ENCODE measurements around the gene GRAMD1A.
"Not testable (repeated sequence)": the region's sequence is repeated elsewhere in the genome, so short reads cannot be mapped to it uniquely, and the experiment has no call there.

The GRAMD1A gene

DNA sequence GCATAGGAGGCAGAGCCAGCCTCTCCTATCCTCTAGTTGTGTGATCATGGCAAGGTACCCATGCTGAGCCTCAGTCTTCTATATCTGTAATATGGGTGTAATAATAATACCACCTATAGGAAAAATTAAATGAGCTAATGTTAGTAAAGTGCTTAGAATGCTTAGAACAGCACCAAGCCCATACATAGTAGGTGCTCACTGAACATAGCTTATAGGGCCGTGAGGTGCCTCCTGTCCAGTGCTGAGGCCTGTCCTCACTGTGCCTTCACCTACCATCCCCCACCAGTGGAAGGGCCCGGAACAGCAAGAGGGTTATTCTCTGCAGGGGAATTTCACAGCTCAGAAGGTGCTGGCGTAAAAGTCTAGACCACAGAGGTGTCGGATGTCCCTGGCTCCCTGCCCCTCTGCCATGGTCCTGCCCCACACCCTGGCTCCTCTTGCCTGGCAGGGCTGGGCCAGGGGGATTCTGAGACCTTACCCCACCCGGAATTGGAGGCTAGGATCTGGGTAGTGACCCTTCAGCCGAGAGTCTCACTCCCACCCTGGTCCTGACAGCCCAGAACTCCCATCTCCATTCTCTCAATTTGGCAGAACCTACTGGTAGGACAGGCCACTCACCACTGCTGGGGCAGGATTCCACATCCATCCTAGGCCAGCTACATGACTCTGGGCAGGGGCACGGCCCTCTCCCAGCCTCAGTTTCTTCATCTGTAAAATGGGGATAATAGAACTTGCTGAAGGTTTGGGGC is 27.9 kb downstream of the GRAMD1A start:
- DNase-seq (ENCODE audit: low spot score): no peak
- TF ChIP-seq, protein P1, sequence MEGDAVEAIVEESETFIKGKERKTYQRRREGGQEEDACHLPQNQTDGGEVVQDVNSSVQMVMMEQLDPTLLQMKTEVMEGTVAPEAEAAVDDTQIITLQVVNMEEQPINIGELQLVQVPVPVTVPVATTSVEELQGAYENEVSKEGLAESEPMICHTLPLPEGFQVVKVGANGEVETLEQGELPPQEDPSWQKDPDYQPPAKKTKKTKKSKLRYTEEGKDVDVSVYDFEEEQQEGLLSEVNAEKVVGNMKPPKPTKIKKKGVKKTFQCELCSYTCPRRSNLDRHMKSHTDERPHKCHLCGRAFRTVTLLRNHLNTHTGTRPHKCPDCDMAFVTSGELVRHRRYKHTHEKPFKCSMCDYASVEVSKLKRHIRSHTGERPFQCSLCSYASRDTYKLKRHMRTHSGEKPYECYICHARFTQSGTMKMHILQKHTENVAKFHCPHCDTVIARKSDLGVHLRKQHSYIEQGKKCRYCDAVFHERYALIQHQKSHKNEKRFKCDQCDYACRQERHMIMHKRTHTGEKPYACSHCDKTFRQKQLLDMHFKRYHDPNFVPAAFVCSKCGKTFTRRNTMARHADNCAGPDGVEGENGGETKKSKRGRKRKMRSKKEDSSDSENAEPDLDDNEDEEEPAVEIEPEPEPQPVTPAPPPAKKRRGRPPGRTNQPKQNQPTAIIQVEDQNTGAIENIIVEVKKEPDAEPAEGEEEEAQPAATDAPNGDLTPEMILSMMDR (IDR thresholded peaks at IDR 0.05; ENCODE audit: borderline replicate concordance, control extremely low read depth, extremely low read depth, insufficient read depth, missing control alignments): no peak
- in situ Hi-C loops (cut with MboI; ENCODE audit: low sequenced_read_pairs, unreplicated experiment): no loop called here

DNA sequence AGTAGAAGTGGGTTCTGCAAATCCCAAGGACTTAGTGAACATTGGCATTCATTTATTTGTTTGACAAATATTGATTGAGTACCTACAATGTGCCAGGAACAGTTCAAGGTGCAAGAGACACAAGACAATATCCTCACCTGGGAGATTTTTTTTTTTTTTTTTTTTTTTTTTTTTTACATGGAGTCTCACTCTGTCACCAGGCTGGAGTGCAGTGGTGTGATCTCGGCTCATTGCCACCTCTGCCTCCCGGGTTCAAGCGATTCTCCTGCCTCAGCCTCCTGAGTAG is 28.4 kb downstream of the GRAMD1A start:
- in situ Hi-C loops (cut with MboI; ENCODE audit: low sequenced_read_pairs, unreplicated experiment); DNase-seq (ENCODE audit: low spot score): not testable (repeated sequence)

DNA sequence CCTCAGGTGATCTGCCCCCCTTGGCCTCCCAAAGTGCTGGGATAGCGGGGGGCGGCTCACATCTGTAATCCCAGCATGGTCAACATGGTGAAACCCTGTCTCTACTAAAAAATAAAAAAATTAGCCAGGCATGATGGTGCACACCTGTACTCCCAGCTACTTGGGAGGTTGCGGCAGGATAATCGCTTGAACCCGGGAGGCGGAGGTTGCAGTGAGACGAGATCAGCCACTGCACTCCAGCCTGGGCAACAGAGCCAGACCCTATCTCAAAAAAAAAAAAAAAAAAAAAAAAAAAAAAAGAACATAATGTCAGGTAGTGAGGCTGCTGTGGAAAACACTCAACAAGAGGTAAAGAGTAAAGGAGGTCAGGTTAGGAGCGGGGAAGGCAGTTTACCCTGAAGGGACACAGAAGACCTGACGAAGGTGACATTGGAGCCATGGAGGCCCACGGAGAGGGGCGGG is 29.2 kb downstream of the GRAMD1A start:
- in situ Hi-C loops (cut with MboI; ENCODE audit: low sequenced_read_pairs, unreplicated experiment); DNase-seq (ENCODE audit: low spot score): not testable (repeated sequence)

DNA sequence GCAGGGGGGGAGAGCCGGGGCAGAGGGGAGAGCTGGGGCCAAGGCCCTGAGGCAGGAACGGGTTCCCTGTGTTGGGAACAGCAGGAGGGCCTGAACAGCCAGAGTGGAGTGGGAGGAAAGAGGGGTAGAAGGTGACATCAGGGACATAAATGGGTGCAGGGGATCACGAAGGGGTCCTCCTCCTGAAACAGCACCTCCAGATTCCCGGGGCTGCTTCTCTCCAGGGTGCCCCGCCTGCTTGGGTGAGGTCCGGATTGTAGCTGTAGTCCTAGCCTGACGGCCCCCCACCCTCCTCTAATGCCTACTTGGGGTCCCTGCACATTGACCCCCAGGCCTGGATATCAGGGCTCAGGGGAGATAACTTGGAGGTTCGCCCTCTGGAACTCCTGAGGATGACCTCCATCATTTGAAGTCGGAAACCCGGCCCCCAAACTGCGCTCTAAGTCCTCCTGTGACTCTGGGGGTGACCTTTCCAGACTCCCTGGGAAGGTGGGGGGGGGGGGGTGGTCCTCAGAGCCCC is 29.7 kb downstream of the GRAMD1A start:
- TF ChIP-seq, protein P1 (IDR thresholded peaks at IDR 0.05; ENCODE audit: borderline replicate concordance, control extremely low read depth, extremely low read depth, insufficient read depth, missing control alignments): no peak
- in situ Hi-C loops (cut with MboI; ENCODE audit: low sequenced_read_pairs, unreplicated experiment): no loop called here
- DNase-seq (ENCODE audit: low spot score): no peak

DNA sequence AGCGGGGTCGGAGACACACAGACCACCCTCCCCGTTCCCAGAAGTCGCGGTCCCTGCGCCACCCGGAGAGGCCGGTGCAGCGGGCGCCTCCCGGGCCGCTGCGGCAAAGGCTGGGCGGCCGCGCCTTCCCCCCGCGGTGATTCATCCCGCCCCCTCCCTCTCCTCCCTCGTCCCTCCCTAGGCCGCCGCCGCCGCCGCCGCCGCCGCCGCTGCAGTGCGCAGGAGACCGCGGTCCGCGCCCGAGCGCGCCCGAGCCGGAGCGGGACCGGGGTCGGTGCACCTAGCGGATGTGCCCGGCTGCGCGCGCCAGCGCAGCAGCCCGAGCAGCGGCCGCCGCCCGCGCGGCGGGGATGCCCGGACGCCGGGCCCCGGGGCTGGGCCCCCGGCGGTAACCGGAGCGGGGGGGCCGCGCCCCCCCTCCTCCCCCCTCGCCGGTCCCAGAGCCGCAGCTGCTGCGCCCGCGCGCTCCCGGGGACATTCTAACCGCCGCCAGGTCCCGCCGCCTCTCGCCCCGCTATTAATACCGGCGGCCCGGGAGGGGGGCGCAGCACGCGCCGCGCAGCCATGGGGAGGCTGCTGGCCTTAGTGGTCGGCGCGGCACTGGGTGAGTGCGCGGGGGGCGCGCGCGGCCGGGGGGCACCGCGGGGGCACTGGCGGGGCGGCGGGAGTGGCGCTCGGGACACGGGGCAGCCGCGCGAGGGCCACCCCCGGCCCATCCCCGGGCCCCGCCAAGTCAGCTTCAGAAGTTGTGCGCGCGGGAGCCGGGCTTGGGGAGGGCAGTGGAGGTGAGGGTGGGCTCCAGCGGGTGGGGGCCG is 30.3 kb downstream of the GRAMD1A start, which contains the start of gene SCN1B:
Gene SCN1B (plus strand): TSS at position 214 of the 815 bp plus-strand sequence. CDS start 351 bp downstream, at position 565.
- in situ Hi-C loops (cut with MboI; ENCODE audit: low sequenced_read_pairs, unreplicated experiment): no loop called here
- peak; percentile 72 for DNase-seq (ENCODE audit: low spot score)
- TF ChIP-seq, protein P1 (IDR thresholded peaks at IDR 0.05; ENCODE audit: borderline replicate concordance, control extremely low read depth, extremely low read depth, insufficient read depth, missing control alignments): no peak

DNA sequence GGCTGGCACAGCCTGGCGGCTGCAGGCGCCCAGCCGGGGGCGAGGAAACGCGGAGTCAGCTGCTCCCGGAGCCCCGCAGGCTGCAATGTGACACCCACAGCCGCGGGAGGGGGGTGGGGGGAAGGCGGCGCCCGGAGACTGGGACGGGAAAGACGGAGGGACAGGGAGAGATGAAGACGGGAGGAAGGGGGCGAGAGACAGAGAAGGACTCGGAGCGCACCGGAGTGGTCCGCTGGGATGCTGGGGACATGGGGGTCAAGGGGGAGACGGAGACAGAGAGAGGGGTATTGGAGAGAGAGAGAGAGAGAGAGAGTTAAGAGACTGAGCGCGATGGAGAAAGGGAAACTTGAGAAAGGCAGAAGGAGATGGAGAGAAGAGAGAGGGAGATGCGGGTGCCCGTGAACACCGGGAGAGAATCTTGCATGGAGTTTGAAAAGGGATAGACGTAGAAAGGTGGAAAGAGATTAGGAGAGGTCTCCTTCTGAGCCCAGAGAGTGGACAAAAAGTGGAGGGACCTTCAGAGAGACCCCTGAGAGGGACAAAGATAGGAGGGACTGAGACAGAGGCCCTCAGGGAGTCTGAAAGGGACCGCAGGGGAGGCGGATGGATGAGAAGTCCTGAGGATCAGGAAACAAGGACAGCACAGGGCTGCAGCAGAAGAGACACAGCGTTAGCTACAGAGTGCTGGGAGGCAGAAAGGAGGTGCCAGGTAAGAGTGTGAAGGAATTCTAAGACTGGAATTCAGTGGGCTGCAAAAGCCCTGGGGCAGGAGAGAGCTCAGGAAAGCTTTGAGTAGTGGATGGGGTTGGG is 31.2 kb downstream of the GRAMD1A start:
- in situ Hi-C loops (cut with MboI; ENCODE audit: low sequenced_read_pairs, unreplicated experiment): no loop called here
- DNase-seq (ENCODE audit: low spot score): no peak

DNA sequence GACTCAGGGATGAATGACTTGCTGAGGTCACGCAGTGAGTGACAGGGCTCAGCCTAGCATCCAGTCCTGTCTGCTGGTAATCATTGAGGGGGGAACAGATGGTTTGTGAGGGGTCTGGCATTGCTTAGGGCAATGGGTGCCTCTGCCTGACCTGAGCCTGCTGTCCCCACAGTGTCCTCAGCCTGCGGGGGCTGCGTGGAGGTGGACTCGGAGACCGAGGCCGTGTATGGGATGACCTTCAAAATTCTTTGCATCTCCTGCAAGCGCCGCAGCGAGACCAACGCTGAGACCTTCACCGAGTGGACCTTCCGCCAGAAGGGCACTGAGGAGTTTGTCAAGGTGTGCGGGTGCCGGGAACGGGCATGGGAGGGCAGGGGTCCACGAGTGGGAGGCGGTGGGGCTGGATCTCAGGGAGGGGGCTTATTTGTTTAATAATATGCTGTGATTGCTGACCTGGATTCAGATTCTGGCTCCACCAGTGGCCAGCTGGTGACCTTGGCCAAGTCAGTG is 32.3 kb downstream of the GRAMD1A start:
- in situ Hi-C loops (cut with MboI; ENCODE audit: low sequenced_read_pairs, unreplicated experiment): no loop called here
- TF ChIP-seq, protein P1 (IDR thresholded peaks at IDR 0.05; ENCODE audit: borderline replicate concordance, control extremely low read depth, extremely low read depth, insufficient read depth, missing control alignments): no peak

More for the DNA sequence above, 31.2 kb downstream of the GRAMD1A start:
- TF ChIP-seq, protein P1 (IDR thresholded peaks at IDR 0.05; ENCODE audit: borderline replicate concordance, control extremely low read depth, extremely low read depth, insufficient read depth, missing control alignments): no peak

More for the DNA sequence above, 32.3 kb downstream of the GRAMD1A start:
- DNase-seq (ENCODE audit: low spot score): no peak

Measured in GM13976 (cell line).